Measurements from ENCODE around the gene SDC3. TPM values are rescaled to one million over a fixed set of nuclear protein-coding genes. Genes with fewer than 3 reads are reported as not detected.

The SDC3 gene
- total and polyA plus RNA-seq, 10 of the 15 experiments (the other 5 are each of a cell fraction or from before 2014, with no cell fraction given): under 0.01 to 0.46 (median 0.07) TPM; not detected in 2

DNA sequence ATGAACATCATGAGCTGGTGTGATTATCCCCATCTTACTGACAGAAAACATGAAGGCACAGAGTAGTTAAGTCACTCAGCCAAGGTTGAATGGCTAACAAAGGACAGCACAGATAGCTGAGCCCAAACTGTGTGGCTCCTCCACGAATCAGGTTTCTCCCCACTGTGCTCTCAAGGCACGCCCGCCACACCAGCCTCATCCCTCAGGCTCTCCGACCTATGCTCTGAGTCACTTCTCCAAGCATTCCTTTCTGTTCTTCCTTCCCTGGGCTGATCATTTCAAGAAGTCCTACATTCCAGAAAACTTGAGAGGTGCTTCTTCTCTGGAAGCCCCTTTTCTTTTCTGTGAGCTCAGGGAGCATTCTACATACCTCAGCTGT lies 25.3 kb upstream of the SDC3 start:
- WGBS (ENCODE audit: insufficient coverage, insufficient replicate concordance, low lambda C conversion rate, missing lambda C conversion rate): 72% methylated on average over 4 of the region's 4 CpGs
- TF ChIP-seq, protein P1, sequence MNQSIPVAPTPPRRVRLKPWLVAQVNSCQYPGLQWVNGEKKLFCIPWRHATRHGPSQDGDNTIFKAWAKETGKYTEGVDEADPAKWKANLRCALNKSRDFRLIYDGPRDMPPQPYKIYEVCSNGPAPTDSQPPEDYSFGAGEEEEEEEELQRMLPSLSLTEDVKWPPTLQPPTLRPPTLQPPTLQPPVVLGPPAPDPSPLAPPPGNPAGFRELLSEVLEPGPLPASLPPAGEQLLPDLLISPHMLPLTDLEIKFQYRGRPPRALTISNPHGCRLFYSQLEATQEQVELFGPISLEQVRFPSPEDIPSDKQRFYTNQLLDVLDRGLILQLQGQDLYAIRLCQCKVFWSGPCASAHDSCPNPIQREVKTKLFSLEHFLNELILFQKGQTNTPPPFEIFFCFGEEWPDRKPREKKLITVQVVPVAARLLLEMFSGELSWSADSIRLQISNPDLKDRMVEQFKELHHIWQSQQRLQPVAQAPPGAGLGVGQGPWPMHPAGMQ (IDR thresholded peaks at IDR 0.05; ENCODE audit: borderline replicate concordance): no peak
- no peak for TF ChIP-seq RAD21 (IDR thresholded peaks at IDR 0.05; ENCODE audit: insufficient read depth, low read depth, low read length)
- no peak for TF ChIP-seq TCF12 (IDR thresholded peaks at IDR 0.05; ENCODE audit: low read depth, low read length)
- TF ChIP-seq, protein P2, sequence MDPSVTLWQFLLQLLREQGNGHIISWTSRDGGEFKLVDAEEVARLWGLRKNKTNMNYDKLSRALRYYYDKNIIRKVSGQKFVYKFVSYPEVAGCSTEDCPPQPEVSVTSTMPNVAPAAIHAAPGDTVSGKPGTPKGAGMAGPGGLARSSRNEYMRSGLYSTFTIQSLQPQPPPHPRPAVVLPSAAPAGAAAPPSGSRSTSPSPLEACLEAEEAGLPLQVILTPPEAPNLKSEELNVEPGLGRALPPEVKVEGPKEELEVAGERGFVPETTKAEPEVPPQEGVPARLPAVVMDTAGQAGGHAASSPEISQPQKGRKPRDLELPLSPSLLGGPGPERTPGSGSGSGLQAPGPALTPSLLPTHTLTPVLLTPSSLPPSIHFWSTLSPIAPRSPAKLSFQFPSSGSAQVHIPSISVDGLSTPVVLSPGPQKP (IDR thresholded peaks at IDR 0.05; ENCODE audit: low read depth, low read length): no peak
- TF ChIP-seq EP300 (IDR thresholded peaks at IDR 0.05; ENCODE audit: borderline replicate concordance in 1 of 2, control insufficient read depth in 1 of 2, low read depth in 2 of 2, low read length in 2 of 2): no peak
- TF ChIP-seq RFX5 (IDR thresholded peaks at IDR 0.05; ENCODE audit: low read depth, low read length): no peak
- no peak for TF ChIP-seq MTA3 (IDR thresholded peaks at IDR 0.05; ENCODE audit: borderline replicate concordance, low read length)
- TF ChIP-seq, protein P3, sequence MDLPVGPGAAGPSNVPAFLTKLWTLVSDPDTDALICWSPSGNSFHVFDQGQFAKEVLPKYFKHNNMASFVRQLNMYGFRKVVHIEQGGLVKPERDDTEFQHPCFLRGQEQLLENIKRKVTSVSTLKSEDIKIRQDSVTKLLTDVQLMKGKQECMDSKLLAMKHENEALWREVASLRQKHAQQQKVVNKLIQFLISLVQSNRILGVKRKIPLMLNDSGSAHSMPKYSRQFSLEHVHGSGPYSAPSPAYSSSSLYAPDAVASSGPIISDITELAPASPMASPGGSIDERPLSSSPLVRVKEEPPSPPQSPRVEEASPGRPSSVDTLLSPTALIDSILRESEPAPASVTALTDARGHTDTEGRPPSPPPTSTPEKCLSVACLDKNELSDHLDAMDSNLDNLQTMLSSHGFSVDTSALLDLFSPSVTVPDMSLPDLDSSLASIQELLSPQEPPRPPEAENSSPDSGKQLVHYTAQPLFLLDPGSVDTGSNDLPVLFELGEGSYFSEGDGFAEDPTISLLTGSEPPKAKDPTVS (IDR thresholded peaks at IDR 0.05; ENCODE audit: low read depth, low read length): no peak
- no peak for TF ChIP-seq SP1 (IDR thresholded peaks at IDR 0.05; ENCODE audit: low read depth, low read length)
- TF ChIP-seq NFIC (IDR thresholded peaks at IDR 0.05; ENCODE audit: low read depth, low read length): no peak
- TF ChIP-seq CEBPB (IDR thresholded peaks at IDR 0.05; ENCODE audit: borderline replicate concordance in 1 of 2, low read depth in 2 of 2, low read length in 2 of 2): no peak
- TF ChIP-seq NFYA (IDR thresholded peaks at IDR 0.05; ENCODE audit: borderline replicate concordance, low read depth, low read length): no peak
- TF ChIP-seq, protein P4, sequence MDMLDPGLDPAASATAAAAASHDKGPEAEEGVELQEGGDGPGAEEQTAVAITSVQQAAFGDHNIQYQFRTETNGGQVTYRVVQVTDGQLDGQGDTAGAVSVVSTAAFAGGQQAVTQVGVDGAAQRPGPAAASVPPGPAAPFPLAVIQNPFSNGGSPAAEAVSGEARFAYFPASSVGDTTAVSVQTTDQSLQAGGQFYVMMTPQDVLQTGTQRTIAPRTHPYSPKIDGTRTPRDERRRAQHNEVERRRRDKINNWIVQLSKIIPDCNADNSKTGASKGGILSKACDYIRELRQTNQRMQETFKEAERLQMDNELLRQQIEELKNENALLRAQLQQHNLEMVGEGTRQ (IDR thresholded peaks at IDR 0.05; ENCODE audit: borderline replicate concordance, low read depth, low read length): no peak
- TF ChIP-seq MYC (IDR thresholded peaks at IDR 0.05; ENCODE audit: insufficient read depth, insufficient read length, insufficient replicate concordance, low read length, severe bottlenecking): no peak
- H3K79me2 ChIP-seq (ENCODE audit: control insufficient read depth, insufficient read depth, low read length): no peaks in the 10 kb centered on the region
- no peak overlapping the region for H3K4me2 ChIP-seq (ENCODE audit: control insufficient read depth, insufficient read depth)
- RAD21 ChIA-PET (ENCODE audit: unreplicated experiment): no interaction called here
- H2AFZ ChIP-seq (ENCODE audit: control insufficient read depth, low read depth, low read length): no peak overlapping the region
- H3K9me3 ChIP-seq (replicated peaks; ENCODE audit: control insufficient read depth, insufficient read depth, low read length): no peaks in the 10 kb centered on the region
- CTCF ChIA-PET: interaction anchor here (0.5 to 12.7 kb wide), 5 partner anchors 14 to 151 kb away, joined by 3 to 119 read pairs (median 5); no protein-coding TSS in a partner anchor
- no peaks in the 10 kb centered on the region; the same call in 1 of the 2 replicates for H3K4me1 ChIP-seq (ENCODE audit: control insufficient read depth, insufficient read depth, low read length)
- H3K27ac ChIP-seq (ENCODE audit: control insufficient read depth, insufficient read depth): no peak overlapping the region
- H3K36me3 ChIP-seq (ENCODE audit: control insufficient read depth in 2 of 2, insufficient read depth in 2 of 2, low read length in 1 of 2): peaks cover 18 to 21% of the 10 kb centered on the region in 2 experiments; a peak in 3 of 4 replicates
- DNase-seq (ENCODE audit: low read depth, low spot score): no peak
- POLR2A ChIA-PET: interaction anchor here (0.6 to 1.0 kb wide), 4 partner anchors 9 to 69 kb away, joined by 3 to 4 read pairs (median 4); no protein-coding TSS in a partner anchor
- H3K4me3 ChIP-seq: no peak overlapping the region
- H4K20me1 ChIP-seq (ENCODE audit: control insufficient read depth, insufficient read depth): no peaks in the 10 kb centered on the region
- no TSS peak for BruUV-seq (replicated peaks)
- in situ Hi-C loops (cut with MboI): no loop called here
- SMC1A ChIA-PET (ENCODE audit: uncharacterized antibody, unreplicated experiment): interaction anchor here (1.1 to 6.4 kb wide), 4 partner anchors 9 to 131 kb away, joined by 3 to 49 read pairs (median 4); no protein-coding TSS in a partner anchor
- FAIRE-seq: no peak
- no peak for ATAC-seq
- no peaks in the 10 kb centered on the region for H3K27me3 ChIP-seq (replicated peaks in 1 of 2; ENCODE audit: control insufficient read depth in 2 of 2, insufficient read depth in 2 of 2, low read length in 1 of 2)
- H3K9ac ChIP-seq (ENCODE audit: control insufficient read depth, insufficient read depth, low read length): no peak overlapping the region
- intact Hi-C loops (cut with micrococcal nuclease; ENCODE audit: unreplicated experiment): no loop called here
